ENCODE data around the gene RASA2. TPM values are rescaled to one million over a fixed set of nuclear protein-coding genes. Genes with fewer than 3 reads are reported as not detected.

Gene RASA2
- total and polyA plus RNA-seq, 2 of the 8 experiments (the other 6 are each of a cell fraction or from before 2014, with no cell fraction given): 3.5 to 15.9 TPM

GRCh38 chr3:141442446-141442845, 44.4 kb upstream of the RASA2 start:
- no peak overlapping the region for H3K4me3 ChIP-seq (ENCODE audit: extremely low read depth in 1 of 4, insufficient read depth in 2 of 4, low read depth in 3 of 4, low read length in 4 of 4)
- no peaks in the 10 kb centered on the region for H3K23me2 ChIP-seq (ENCODE audit: low read depth, low read length)
- H3K27ac ChIP-seq (ENCODE audit: low read depth, low read length): no peak overlapping the region
- H2AK5ac ChIP-seq (ENCODE audit: low read depth, low read length): no peak overlapping the region
- no peak overlapping the region for H4K5ac ChIP-seq (ENCODE audit: insufficient read length, low read depth, low read length)
- H3K27me3 ChIP-seq (replicated peaks in 1 of 4; ENCODE audit: control insufficient read depth in 3 of 4, extremely low read depth in 1 of 4, insufficient read depth in 3 of 4, low read length in 3 of 4): no peaks in the 10 kb centered on the region
- ChIA-PET CTCF (ENCODE audit: partially characterized antibody) (interaction anchor here (0.6 to 10.3 kb wide), 34 partner anchors 7 to 187 kb away, joined by 3 to 205 read pairs (median 6); no protein-coding TSS in a partner anchor), POLR2A (ENCODE audit: partially characterized antibody) (interaction anchor here (1.1 kb wide), 1 partner anchor 12 kb away, joined by 3 read pairs; no protein-coding TSS in a partner anchor)
- H4K8ac ChIP-seq (ENCODE audit: extremely low read depth, insufficient read depth, low read length): no peak overlapping the region
- H3K18ac ChIP-seq (ENCODE audit: extremely low read depth, low read length): no peak overlapping the region
- H3K4me2 ChIP-seq (ENCODE audit: insufficient read depth in 1 of 2, low read depth in 2 of 2, low read length in 2 of 2): no peak overlapping the region
- H4K20me1 ChIP-seq (replicated peaks in 1 of 2; ENCODE audit: control insufficient read depth in 1 of 2, insufficient read depth in 2 of 2, low read length in 2 of 2): no peaks in the 10 kb centered on the region
- H3K9ac ChIP-seq (replicated peaks in 1 of 4; ENCODE audit: extremely low read depth in 1 of 4, low read depth in 3 of 4, low read length in 3 of 4): no peak overlapping the region
- no peak overlapping the region for H4K91ac ChIP-seq (replicated peaks; ENCODE audit: insufficient read length, low read length)
- no peaks in the 10 kb centered on the region for H3K9me3 ChIP-seq (ENCODE audit: insufficient read depth in 2 of 2, low read depth in 1 of 2, low read length in 1 of 2)
- H3K79me1 ChIP-seq (ENCODE audit: low read depth, low read length): no peaks in the 10 kb centered on the region
- 91% methylated on average over 10 of the region's 10 CpGs; no CpG with 5 or more reads in 1 of the 2 experiments for WGBS, 2 experiments (ENCODE audit: extremely low coverage in 1 of 2, insufficient coverage in 1 of 2, insufficient read length in 1 of 2, insufficient replicate concordance in 2 of 2, low coverage in 1 of 2, low lambda C conversion rate in 2 of 2, missing lambda C conversion rate in 1 of 2)
- H2BK12ac ChIP-seq (ENCODE audit: low read depth, low read length): no peak overlapping the region
- H3K36me3 ChIP-seq (ENCODE audit: control insufficient read depth in 2 of 4, insufficient read depth in 4 of 4, low read length in 3 of 4): no peaks in the 10 kb centered on the region; a peak in 2 of 8 replicates
- H2AFZ ChIP-seq (ENCODE audit: low read length): no peak overlapping the region
- H3K4ac ChIP-seq (replicated peaks; ENCODE audit: insufficient read length, low read depth, low read length): no peak overlapping the region
- no peak overlapping the region for H2BK20ac ChIP-seq (ENCODE audit: low read length)
- no peak overlapping the region for H2BK5ac ChIP-seq (ENCODE audit: low read depth, low read length)
- H3K14ac ChIP-seq (ENCODE audit: insufficient read length): no peak overlapping the region
- no peak overlapping the region for H3K23ac ChIP-seq (ENCODE audit: insufficient read length)
- no peak overlapping the region for H2BK120ac ChIP-seq (replicated peaks; ENCODE audit: low read depth, low read length)
- DNase-seq (ENCODE audit: low read depth in 1 of 2, low spot score in 2 of 2) (no peak), FAIRE-seq (no peak)
- no peaks in the 10 kb centered on the region for H3K79me2 ChIP-seq (ENCODE audit: control insufficient read depth in 1 of 2, insufficient read depth in 2 of 2, low read length in 2 of 2)
- TF ChIP-seq RNF2 (IDR thresholded peaks at IDR 0.05; ENCODE audit: borderline replicate concordance, low read depth, low read length, missing control alignments, poor library complexity, severe bottlenecking) (no peak), SIRT6 (IDR thresholded peaks at IDR 0.05; ENCODE audit: low read length) (no peak), SP4 (IDR thresholded peaks at IDR 0.05; ENCODE audit: low read length) (no peak), GTF2F1 (IDR thresholded peaks at IDR 0.05; ENCODE audit: borderline replicate concordance, low read depth, low read length) (no peak), ZNF274 (IDR thresholded peaks at IDR 0.05; ENCODE audit: borderline replicate concordance, extremely low read depth, low read length) (no peak), FOSL1 (IDR thresholded peaks at IDR 0.05; ENCODE audit: insufficient read depth, low read depth, low read length) (no peak), JUN (IDR thresholded peaks at IDR 0.05; ENCODE audit: low read depth, low read length) (no peak), TAF7 (optimal IDR thresholded peaks at IDR 0.05; ENCODE audit: borderline replicate concordance, low read depth, low read length) (no peak)
- TF ChIP-seq, protein P1, sequence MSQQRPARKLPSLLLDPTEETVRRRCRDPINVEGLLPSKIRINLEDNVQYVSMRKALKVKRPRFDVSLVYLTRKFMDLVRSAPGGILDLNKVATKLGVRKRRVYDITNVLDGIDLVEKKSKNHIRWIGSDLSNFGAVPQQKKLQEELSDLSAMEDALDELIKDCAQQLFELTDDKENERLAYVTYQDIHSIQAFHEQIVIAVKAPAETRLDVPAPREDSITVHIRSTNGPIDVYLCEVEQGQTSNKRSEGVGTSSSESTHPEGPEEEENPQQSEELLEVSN (IDR thresholded peaks at IDR 0.05): no peak
- H3K4me1 ChIP-seq (replicated peaks in 1 of 4; ENCODE audit: control insufficient read depth in 3 of 4, insufficient read depth in 4 of 4, low read length in 3 of 4): no peaks in the 10 kb centered on the region
- no peak overlapping the region for H2BK15ac ChIP-seq (ENCODE audit: low read length)
- H3K56ac ChIP-seq (replicated peaks; ENCODE audit: insufficient read length, low read depth, low read length): no peak overlapping the region

Data from H1 (cell line).